Thymus (tissue), 14 donors: Measurements from ENCODE around the gene CNPY3. TPM values are rescaled to one million over a fixed set of nuclear protein-coding genes. Genes with fewer than 3 reads are reported as not detected.
"Not testable (repeated sequence)": the region's sequence is repeated elsewhere in the genome, so short reads cannot be mapped to it uniquely, and the experiment has no call there.

Source experiments
- DNase-seq, 9 donors: peaks; one replicate each; pipeline ENCODE4 v3.0.0-alpha.2; 2013; ENCODE audit warnings: low spot score in 9 of 9, low read depth in 6 of 9, missing footprints in 1 of 9
- H3K27ac ChIP-seq, 2 donors: one replicate each; pipeline ENCODE4 v1.5.1; 2013; ENCODE audit warnings: control low read depth in 1 of 2, low read depth in 1 of 2, low read length in 1 of 2, mild to moderate bottlenecking in 1 of 2, moderate library complexity in 1 of 2
- H3K27me3 ChIP-seq, 2 donors: one replicate each; pipeline ENCODE4 v1.5.1; 2013; ENCODE audit warnings: low read length in 1 of 2; ENCODE audit not compliant: control insufficient read depth in 2 of 2, insufficient read depth in 1 of 2
- H3K36me3 ChIP-seq, 2 donors: one replicate each; pipeline ENCODE4 v1.5.1; 2013; ENCODE audit warnings: low read length in 1 of 2, mild to moderate bottlenecking in 1 of 2, moderate library complexity in 1 of 2; ENCODE audit not compliant: control insufficient read depth in 2 of 2, insufficient read depth in 2 of 2
- H3K4me1 ChIP-seq, 2 donors: one replicate each; pipeline ENCODE4 v1.5.1; 2013; ENCODE audit warnings: low read length in 2 of 2; ENCODE audit not compliant: control insufficient read depth in 2 of 2, insufficient read depth in 2 of 2
- H3K4me3 ChIP-seq, 2 donors: one replicate each; pipeline ENCODE4 v1.5.1; 2013; ENCODE audit warnings: low read length in 2 of 2, control low read depth in 1 of 2, mild to moderate bottlenecking in 1 of 2
- H3K9me3 ChIP-seq, 2 donors: one replicate each; pipeline ENCODE4 v1.5.1; 2013; ENCODE audit warnings: low read length in 1 of 2, mild to moderate bottlenecking in 1 of 2; ENCODE audit not compliant: control insufficient read depth in 2 of 2, insufficient read depth in 1 of 2
- WGBS: extraction: QIAGEN DNeasy Blood & Tissue Kit; methylation state at CpG from one replicate; pipeline ENCODE4 v1.1.7; 2013; 5-methylcytosine and 5-hydroxymethylcytosine counted together
- long read RNA-seq, 10 donors: transcript quantifications; one replicate each; lab custom pipeline, GENCODE V29; 2026
- polyA plus RNA-seq: library from polyadenylated mRNA; stranded (reverse); fragments of 200-250 nt; gene quantifications from one replicate; pipeline ENCODE4 v1.2.3, GENCODE V29; 2013
- total RNA-seq: library from RNA; stranded (reverse); fragments of 120-200 nt; gene quantifications from one replicate; pipeline ENCODE4 v1.2.4, GENCODE V29; 2013
- donor health status: healthy.

CNPY3 gene
- total RNA-seq, result 62.6 TPM
- polyA plus RNA-seq, result 59.3 TPM
- long read RNA-seq, donor 1, partial matches to known transcripts, result 0 of 1 reads
- long read RNA-seq, donor 1, other reads (novel, unspliced or antisense), result 0 of 1 reads
- long read RNA-seq, donor 2, result 0 reads
- long read RNA-seq, donor 3, transcript CNPY3-201 (6 exons, 1,704 nt), result major isoform, 50 of 87 reads
- long read RNA-seq, donor 3, partial matches to known transcripts, result 17 of 87 reads
- long read RNA-seq, donor 3, other reads (novel, unspliced or antisense), result 20 of 87 reads
- long read RNA-seq, donor 4, transcript CNPY3-201 (6 exons, 1,704 nt), result major isoform, 23 of 29 reads
- long read RNA-seq, donor 4, partial matches to known transcripts, result 6 of 29 reads
- long read RNA-seq, donor 4, other reads (novel, unspliced or antisense), result 0 of 29 reads
- long read RNA-seq, donor 5, transcript CNPY3-201 (6 exons, 1,704 nt), result major isoform, 71 of 111 reads
- long read RNA-seq, donor 5, partial matches to known transcripts, result 19 of 111 reads
- long read RNA-seq, donor 5, other reads (novel, unspliced or antisense), result 21 of 111 reads
- long read RNA-seq, donor 6, transcript CNPY3-201 (6 exons, 1,704 nt), result major isoform, 39 of 76 reads
- long read RNA-seq, donor 6, partial matches to known transcripts, result 30 of 76 reads
- long read RNA-seq, donor 6, other reads (novel, unspliced or antisense), result 7 of 76 reads
- long read RNA-seq, donor 7, transcript CNPY3-201 (6 exons, 1,704 nt), result major isoform, 37 of 58 reads
- long read RNA-seq, donor 7, partial matches to known transcripts, result 16 of 58 reads
- long read RNA-seq, donor 7, other reads (novel, unspliced or antisense), result 5 of 58 reads
- long read RNA-seq, donor 8, transcript CNPY3-201 (6 exons, 1,704 nt), result major isoform, 26 of 26 reads
- long read RNA-seq, donor 8, partial matches to known transcripts, result 0 of 26 reads
- long read RNA-seq, donor 8, other reads (novel, unspliced or antisense), result 0 of 26 reads
- long read RNA-seq, donor 9, transcript CNPY3-201 (6 exons, 1,704 nt), result major isoform, 23 of 42 reads
- long read RNA-seq, donor 9, partial matches to known transcripts, result 11 of 42 reads
- long read RNA-seq, donor 9, other reads (novel, unspliced or antisense), result 8 of 42 reads
- long read RNA-seq, donor 10, transcript CNPY3-201 (6 exons, 1,704 nt), result major isoform, 42 of 53 reads
- long read RNA-seq, donor 10, partial matches to known transcripts, result 5 of 53 reads
- long read RNA-seq, donor 10, other reads (novel, unspliced or antisense), result 6 of 53 reads

DNA sequence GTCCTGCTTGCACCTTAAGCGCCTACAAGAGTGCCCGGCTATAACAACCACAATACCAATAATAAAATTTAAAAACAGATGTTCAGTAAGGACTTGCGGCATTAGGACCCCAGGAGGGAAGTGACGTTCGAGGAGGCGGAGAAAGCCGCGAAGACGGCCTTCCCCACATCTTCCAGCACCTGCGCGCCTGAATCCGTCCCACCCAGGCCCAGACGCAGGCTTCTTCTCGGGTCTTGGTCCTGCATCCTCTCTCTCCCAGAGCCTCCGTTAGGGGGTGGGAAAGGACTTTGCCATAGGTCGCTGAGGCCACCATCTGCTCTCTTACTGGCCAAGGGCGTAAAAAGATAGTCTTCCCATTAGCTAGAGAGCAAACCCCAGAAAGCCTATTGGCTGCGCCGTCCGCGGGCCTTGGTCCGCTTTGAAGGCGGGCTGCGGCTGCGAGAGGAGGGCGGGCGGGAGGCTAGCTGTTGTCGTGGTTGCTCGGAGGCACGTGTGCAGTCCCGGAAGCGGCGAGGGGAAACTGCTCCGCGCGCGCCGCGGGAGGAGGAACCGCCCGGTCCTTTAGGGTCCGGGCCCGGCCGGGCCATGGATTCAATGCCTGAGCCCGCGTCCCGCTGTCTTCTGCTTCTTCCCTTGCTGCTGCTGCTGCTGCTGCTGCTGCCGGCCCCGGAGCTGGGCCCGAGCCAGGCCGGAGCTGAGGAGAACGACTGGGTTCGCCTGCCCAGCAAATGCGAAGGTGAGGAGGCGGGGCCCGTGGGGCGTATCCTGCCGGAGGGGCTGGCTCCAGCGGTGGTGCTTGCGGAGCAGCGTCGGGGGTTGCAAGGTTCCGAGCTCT is at the start of gene CNPY3:
TSS of gene CNPY3 (plus strand) at position 495 of the 835 bp plus-strand sequence. CDS start at position 586, 91 bp downstream.
- peak in 8 of 9 donors; percentile 90 to 97 (median 94) for DNase-seq
- peaks cover 18 to 51% of the 10 kb centered on the region in 2 donors for H3K36me3 ChIP-seq
- peaks cover 25 to 73% of the 10 kb centered on the region in 2 donors for H3K4me1 ChIP-seq
- no peaks in the 10 kb centered on the region for H3K27me3 ChIP-seq
- peak within 1 kb of the TSS; percentile 74 to 82 for H3K4me3 ChIP-seq
- peak within 1 kb of the TSS; percentile 98 to 99 for H3K27ac ChIP-seq
- peaks cover 0 to 6% of the 10 kb centered on the region in 2 donors for H3K9me3 ChIP-seq
- under 1% methylated on average over 63 of the region's 63 CpGs for WGBS

DNA sequence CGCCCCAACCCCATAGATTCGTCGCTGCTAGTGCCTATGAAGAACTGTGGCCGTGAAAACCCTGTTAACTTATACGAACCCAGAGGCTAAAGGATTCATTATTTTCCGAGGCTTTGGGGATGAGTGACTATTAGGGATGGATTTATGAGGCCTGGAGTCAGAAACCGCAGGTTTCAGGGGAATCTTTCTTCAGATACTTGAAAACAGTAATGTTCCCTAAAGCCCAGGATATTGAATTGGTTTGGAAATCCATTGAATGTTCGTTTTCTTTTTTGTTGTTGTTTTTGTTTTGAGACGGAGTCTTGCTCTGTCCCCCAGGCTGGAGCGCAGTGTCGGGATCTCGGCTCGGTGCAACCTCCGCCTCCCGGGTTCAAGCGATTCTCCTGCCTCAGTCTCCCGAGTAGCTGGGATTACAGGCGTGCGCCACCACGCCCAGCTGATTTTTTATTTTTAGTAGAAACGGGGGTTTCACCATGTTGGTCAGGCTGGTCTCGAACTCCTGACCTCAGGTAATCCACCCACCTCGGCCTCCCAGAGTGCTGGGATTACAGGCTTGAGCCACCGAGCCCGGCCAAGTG is 49.0 kb upstream of the CNPY3 start:
- Histone ChIP-seq H3K4me3 (peak overlapping the region; percentile 75 to 86), H3K36me3 (peaks cover 27 to 33% of the 10 kb centered on the region in 2 donors), H3K4me1 (peaks cover 9 to 16% of the 10 kb centered on the region in 2 donors), H3K27ac (peak overlapping the region; percentile 92 to 95)
- H3K9me3 ChIP-seq, DNase-seq, H3K27me3 ChIP-seq: not testable (repeated sequence)
- 20% methylated on average over 25 of the region's 25 CpGs for WGBS

DNA sequence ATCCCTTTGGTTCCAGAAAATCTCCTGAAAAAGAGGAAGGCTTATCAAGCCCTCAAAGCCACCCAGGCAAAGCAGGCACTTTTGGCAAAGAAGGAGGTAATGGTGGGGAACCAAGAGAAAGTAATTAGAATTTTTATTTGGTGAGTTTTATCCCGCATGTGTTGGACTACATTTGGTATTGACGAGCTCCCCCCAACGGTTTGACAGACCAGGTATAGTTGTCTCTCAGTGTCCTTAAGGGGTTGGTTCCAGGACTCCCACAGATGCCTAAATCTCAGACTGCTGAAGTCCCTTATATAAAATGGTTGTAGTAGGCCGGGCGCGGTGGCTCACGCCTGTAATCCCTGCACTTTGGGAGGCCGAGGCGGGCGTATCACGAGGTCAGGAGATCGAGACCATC is 48.4 kb upstream of the CNPY3 start:
- 90% methylated on average over 12 of the region's 12 CpGs for WGBS
- peak overlapping the region; percentile 75 to 86 for H3K4me3 ChIP-seq
- not testable (repeated sequence) for H3K9me3 ChIP-seq, H3K27me3 ChIP-seq, H3K27ac ChIP-seq, DNase-seq
- peaks cover 32 to 38% of the 10 kb centered on the region in 2 donors for H3K36me3 ChIP-seq
- H3K4me1 ChIP-seq, result peaks cover 9 to 16% of the 10 kb centered on the region in 2 donors

DNA sequence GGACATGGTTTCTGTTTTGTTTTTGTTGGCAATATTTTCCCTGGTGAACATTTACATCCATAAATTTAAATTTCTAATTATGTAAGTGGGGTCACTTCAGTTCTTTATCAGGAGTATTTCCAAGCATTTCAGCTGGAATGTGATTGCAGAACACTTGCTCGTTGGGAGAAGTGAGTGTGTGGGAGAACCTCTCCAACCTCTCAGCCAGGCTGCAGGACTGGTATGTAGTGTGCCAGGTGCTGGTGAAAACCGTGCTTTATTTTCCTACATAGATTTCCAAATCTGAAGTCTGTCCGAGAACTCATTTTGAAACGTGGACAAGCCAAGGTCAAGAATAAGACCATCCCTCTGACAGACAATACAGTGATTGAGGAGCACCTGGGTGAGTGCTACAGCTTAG is 43.6 kb upstream of the CNPY3 start:
- H3K27me3 ChIP-seq, result no peaks in the 10 kb centered on the region
- H3K4me3 ChIP-seq, result no peak overlapping the region
- H3K4me1 ChIP-seq, result peaks cover 5 to 11% of the 10 kb centered on the region in 2 donors
- peaks cover 36 to 50% of the 10 kb centered on the region in 2 donors for H3K36me3 ChIP-seq
- peaks cover 0 to 5% of the 10 kb centered on the region in 2 donors for H3K9me3 ChIP-seq
- no peak for DNase-seq
- 97% methylated on average over 4 of the region's 4 CpGs for WGBS
- H3K27ac ChIP-seq, result no peak overlapping the region

DNA sequence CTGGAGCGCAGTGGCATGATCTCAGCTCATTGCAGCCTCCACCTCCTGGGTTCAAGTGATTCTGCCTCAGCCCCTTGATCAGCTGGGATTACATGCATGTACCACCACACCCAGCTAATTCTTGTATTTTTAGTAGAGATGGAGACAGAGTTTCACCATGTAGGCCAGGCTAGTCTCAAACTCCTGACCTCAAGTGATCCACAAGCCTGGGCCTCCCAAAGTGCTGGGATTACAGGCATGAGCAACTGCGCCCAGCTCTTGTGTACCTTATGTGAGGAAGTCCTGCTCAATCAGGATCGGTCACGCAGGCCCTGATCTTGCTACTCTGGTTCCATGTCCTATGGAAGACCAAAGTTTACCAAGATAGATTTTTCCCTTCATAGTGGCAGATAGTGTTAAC is 41.1 kb upstream of the CNPY3 start:
- H3K27me3 ChIP-seq, H3K4me3 ChIP-seq, H3K9me3 ChIP-seq, DNase-seq, H3K27ac ChIP-seq: not testable (repeated sequence)
- WGBS, result 88% methylated on average over 4 of the region's 4 CpGs
- Histone ChIP-seq H3K36me3 (peaks cover 29 to 35% of the 10 kb centered on the region in 2 donors), H3K4me1 (peaks cover 2 to 14% of the 10 kb centered on the region in 2 donors)

DNA sequence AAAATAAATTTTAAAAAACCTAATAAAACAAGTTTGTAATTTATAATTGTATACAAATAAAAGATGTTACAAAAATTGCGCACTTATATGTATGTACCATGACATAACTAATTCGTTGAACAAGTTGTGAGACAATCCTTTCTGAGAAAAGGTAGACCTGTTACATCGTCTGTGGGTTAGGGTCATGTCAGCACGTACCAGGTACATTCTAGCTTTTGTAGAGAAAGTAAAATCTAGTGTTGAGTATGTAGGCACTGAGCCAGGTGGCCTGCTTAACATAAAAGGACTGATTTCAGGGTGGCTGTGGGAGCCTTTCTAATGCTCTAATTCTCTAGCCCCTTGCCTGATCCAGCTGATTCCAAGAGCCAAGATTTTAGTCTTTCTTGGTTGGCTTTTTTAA is 39.5 kb upstream of the CNPY3 start:
- peak overlapping the region; percentile 90 to 97 for H3K27ac ChIP-seq
- no peak for DNase-seq
- peak overlapping the region; percentile 78 to 95 for H3K4me3 ChIP-seq
- H3K36me3 ChIP-seq, result peaks cover 13 to 19% of the 10 kb centered on the region in 2 donors
- 86% methylated on average over 4 of the region's 4 CpGs for WGBS
- peaks cover 2 to 23% of the 10 kb centered on the region in 2 donors for H3K4me1 ChIP-seq
- no peaks in the 10 kb centered on the region for H3K27me3 ChIP-seq
- H3K9me3 ChIP-seq, result peaks cover 0 to 5% of the 10 kb centered on the region in 2 donors

DNA sequence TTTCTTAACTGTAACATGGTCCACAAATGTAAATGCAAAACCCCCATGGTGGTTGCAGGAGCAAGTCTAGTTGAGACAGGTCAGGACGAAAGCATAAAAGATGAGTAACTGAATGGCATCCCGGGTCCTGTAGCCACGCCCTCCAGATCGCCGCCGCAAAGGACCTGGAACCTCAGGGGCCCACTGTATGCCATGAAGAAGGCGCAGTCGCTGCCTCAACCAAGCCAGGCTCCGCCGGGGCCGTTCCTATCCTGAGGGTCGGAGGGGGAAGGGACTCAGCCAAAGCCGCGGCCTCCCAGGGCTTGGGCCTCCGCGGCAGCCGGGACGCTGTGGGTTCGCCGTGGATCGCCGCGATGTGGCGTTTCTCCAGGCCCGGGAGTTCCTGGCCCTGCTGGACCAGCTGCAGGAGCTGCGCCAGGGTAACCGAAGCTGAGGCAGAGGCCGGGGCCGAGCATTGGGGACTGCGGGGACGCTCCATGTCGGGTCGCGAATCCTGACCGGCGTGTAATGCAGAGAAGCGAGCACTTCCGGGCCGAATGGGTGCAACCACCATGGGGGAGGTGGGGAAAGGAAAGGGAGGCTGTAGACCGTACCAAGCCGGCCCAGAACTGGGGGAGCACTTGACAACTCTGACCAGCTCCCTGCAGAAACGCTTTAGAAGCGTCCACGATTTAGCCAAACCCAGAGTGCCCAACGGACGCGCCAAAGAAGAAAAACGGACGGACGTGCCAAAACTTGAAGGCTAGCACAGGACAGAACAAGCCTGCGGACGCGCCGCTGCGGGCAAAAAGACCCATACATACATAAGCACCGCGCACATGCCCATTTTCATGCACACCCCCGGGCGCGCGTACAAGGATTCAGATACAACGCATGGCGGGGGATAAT is 38.7 kb upstream of the CNPY3 start:
- peak overlapping the region; percentile 90 to 97 for H3K27ac ChIP-seq
- peaks cover 0 to 5% of the 10 kb centered on the region in 2 donors for H3K9me3 ChIP-seq
- peak; percentile 85 to 96 (median 91) for DNase-seq
- no peaks in the 10 kb centered on the region for H3K27me3 ChIP-seq
- H3K4me3 ChIP-seq, result peak overlapping the region; percentile 78 to 95
- H3K36me3 ChIP-seq, result peaks cover 6 to 15% of the 10 kb centered on the region in 2 donors
- H3K4me1 ChIP-seq, result peaks cover 2 to 23% of the 10 kb centered on the region in 2 donors
- under 1% methylated on average over 63 of the region's 63 CpGs for WGBS
